ENCODE data around the gene DNASE1L3.

- TF ChIP-seq, protein P1, sequence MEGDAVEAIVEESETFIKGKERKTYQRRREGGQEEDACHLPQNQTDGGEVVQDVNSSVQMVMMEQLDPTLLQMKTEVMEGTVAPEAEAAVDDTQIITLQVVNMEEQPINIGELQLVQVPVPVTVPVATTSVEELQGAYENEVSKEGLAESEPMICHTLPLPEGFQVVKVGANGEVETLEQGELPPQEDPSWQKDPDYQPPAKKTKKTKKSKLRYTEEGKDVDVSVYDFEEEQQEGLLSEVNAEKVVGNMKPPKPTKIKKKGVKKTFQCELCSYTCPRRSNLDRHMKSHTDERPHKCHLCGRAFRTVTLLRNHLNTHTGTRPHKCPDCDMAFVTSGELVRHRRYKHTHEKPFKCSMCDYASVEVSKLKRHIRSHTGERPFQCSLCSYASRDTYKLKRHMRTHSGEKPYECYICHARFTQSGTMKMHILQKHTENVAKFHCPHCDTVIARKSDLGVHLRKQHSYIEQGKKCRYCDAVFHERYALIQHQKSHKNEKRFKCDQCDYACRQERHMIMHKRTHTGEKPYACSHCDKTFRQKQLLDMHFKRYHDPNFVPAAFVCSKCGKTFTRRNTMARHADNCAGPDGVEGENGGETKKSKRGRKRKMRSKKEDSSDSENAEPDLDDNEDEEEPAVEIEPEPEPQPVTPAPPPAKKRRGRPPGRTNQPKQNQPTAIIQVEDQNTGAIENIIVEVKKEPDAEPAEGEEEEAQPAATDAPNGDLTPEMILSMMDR (IDR thresholded peaks at IDR 0.05) = no peak
- TF ChIP-seq POLR2A (IDR thresholded peaks at IDR 0.05) = no peak
These were observed 30.5 kb downstream of the DNASE1L3 start for GRCh38 chr3:58180099-58180880.

Data from prostate gland (tissue), 2 donors.